Right hindlimb (tissue), 1 donor: Measurements from ENCODE around the gene KCNIP3.
"Not testable (repeated sequence)": the region's sequence is repeated elsewhere in the genome, so short reads cannot be mapped to it uniquely, and the experiment has no call there.

Experiments used
- DNase-seq: peaks from one replicate; pipeline ENCODE4 v3.0.0-alpha.2; 2018

Gene KCNIP3

DNA sequence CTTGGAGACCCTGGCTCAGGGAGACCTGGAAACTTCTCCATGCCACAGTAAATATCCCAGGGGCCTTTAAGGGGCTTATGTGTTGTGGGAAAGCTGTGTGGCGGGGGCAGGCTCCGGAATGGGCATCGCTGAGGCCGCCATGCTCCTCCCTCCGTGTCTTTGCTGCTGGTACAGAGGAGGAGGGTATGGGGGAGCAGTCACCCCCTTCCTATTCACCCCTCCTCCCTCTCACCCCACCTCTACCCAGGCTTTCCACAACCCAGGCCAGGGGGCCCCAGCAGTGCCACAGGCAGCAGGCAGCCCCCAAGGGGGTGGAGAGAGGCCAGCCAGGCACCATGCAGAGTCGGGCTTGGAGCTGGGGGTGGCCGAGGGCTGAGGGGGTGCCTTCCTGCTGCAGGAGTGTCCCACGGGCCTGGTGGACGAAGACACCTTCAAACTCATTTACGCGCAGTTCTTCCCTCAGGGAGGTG, 77.3 kb downstream of the KCNIP3 start:
- no peak for DNase-seq

DNA sequence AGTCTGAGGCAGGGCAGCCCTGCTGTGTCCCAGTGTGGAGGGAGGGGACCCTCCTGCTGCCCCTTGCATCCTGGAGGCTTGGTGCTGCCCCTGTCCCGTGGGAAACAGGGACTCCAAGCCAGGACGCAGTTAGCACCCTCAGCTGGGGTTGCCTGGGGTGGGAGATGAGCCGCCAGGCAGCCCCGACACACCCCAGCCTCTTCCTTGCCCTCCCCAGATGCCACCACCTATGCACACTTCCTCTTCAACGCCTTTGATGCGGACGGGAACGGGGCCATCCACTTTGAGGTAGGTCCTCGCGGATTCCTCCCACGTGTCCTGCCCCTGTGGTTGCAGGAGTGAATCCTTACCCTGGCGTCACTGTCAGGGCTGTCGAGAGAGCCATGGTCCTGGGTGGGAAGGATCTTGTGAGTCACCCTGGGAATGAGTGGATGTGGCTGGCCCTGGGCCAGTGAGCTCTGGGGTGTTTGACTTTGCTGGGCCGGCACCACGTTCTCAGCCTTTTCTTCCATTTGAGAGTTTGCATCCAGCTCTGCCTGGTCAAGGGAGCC, 77.8 kb downstream of the KCNIP3 start:
- DNase-seq: no peak

DNA sequence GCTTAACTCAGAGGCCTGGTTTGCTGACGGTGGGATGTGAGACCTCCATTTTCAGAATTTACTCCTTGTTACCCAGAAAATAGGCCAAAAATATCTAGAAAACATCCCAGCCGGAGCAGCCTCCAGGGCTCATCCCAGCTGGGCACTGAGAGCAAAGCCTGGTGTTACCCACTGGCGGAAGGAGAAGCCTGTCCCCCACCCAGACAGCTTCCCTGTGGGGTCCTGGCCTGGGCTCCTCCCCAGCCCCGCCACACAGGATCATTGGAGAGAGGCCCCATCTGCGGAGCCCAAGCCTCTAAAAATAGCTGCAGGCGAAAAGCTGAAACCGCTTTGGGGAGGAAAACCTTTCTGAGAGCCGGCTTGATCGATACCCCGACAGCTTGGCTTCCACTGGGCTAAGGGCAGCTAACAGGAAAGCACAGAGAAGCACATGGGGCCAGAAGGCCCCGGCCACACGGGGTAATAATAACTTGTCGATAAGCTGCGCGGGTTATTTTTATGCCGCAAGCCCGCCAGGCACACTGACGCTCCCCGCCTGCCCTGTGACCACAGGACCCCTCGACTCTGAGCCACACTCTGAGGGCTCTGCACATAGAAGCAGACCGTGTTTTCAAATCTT, 78.5 kb downstream of the KCNIP3 start:
- no peak for DNase-seq

DNA sequence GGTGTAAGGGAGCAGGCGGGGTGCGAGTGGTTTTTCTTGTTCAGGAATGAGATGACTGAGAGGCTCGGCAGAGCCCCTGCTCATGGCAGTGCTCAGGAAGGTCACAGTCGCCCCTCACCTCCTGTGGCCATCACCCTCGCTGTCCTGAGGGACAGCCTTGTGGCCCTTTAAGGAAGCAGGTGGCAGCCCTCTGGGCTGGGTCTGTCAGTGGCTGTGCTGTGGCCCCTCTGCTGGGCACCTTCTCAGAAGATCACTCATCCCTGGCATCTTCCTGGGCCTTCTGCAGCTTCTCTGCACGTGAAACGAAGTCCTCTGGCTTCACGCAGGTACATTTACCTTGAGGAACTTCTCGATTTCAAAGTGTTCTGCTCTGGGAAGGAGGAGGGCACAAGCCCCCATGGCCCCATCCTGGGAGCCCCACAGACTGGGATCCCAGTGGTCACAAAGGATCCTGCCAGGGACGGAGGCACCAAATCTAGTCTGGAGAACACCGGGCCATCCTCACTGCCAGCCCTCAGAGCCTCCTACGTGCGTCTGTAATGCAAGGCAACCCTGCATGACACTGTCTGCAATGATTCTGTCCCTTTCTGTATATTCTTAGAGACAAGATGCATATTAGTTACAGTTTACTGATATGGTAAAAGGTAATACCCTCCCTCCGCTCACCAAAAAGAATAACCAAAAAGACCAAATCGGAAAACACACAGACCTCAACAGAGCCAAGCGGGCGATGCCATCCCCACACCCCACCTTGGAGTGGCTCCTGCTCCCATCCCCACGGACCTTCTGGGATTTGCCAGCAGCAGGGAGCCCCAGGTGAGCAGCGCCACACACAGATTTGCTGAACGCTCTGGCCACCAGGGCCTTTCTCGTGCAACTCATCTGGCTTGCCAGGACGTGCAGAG, 79.4 kb downstream of the KCNIP3 start:
- no peak for DNase-seq

DNA sequence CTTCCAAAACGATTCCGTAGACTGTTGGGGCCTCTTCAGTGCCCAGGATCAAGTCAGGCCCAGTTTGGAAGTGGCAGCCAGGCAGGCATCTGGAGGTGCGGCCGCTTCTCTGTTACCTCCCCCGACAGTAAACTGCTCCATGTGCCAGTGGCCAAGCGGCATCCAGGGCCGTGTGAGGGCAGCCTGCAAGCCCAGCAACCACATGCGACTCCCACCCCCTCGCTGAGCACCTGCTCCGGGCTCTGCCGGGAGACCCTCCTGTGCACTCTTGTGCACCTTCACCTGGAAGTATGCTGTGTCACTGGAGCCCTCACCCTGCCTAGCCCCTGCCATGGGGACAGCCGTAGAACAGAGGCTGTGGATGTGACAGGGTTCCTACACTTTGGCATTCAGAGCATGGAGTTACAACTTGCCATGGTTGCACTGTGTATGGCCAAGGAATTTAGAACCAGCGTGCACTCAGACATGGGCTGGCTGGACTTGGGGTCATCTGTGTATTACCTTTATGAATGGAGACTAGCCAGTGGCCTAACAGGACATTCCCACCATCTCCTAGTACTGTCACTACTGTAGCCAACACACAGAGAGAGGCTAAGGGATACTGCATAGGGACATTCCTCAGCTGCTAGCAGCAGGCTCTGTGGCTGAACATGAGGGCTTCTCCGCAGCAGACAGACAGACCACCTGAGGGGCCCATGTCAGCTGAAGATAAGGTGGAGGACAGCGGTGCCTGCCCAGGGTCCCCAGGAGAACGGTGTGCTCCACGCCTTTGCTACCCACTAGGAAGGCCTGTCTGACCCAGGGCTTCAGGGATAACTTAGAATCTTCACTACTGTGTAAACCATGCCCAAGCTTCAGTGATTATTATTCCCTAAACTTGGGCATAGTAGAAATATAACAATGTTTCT, 80.3 kb downstream of the KCNIP3 start:
- no peak for DNase-seq

DNA sequence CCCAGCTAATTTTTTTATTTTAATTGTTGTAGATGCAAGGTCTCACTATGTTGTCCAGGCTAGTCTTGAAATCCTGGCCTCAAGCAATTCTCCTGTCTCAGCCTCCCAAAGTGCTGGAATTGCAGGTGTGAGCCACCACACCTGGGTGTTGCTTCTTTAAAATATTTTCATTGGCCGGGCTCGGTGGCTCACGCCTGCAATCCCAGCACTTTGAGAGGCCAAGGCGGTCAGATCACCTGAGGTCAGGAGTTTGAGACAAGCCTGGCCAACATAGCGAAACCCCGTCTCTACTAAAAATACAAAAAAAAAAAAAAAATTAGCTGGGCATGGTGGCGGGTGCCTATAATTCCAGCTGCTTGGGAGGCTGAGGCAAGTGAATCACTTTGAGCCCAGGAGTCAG, 81.1 kb downstream of the KCNIP3 start:
- not testable (repeated sequence) for DNase-seq

DNA sequence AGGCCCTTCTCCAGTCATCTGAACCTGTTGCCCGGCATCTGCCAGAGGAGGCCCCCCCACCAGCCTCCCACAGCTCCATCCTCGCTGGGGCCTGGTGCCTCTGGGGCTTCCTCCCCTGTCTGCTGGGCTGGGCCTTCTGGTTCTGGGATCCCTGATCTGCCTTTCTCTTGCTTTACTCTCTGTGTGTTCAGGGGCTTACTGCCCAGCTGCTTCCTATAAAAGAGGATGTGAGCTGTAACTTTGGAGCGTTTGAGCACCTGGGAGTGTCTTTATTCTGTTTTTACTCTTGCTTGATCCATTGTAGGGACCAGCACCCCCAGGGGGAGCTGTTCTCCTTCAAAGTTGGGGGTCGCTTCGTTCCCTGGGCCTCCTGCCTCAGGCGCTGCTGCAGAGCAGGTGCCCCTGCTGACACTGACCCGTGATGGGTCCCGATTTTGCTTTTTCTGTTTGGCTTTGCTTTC, 82.3 kb downstream of the KCNIP3 start:
- DNase-seq: no peak

DNA sequence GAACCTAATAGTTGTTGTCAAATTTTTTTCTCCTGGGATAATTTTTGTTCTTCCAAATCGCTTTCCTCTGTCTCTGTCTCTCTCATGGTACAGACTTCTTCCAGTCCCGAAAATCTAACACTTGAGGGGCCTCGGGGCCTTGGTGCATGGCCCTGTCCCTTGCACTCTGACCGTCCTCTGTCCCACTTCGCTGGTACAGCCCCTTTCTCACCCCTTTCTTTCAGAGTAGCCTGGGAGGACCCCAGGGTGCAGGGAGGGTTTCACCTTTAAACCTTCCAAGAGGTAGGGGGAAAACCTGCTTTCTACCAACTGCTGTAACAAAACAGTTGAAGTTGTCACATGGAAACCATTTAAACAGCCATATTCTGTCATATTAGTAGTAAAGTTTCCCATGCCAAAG, 83.1 kb downstream of the KCNIP3 start:
- no peak for DNase-seq

DNA sequence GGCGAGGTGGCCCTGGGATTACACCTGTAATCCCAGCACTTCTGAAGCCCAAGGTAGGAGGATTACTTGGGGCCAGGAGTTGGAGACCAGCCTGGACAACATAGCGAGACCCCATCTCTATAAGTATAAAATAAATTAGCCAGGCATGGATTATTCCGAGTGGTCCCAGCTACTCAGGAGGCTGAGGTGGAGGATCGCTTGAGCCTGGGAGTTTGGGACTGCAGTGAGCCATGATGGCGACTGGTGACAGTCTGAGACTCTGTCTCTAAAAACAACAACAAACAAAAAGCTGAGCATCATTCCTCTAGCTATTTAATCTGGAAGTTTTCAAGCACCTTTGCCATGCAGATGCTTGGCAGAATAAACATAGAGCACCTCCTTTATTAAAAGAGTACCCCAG, 83.6 kb downstream of the KCNIP3 start:
- DNase-seq: no peak

DNA sequence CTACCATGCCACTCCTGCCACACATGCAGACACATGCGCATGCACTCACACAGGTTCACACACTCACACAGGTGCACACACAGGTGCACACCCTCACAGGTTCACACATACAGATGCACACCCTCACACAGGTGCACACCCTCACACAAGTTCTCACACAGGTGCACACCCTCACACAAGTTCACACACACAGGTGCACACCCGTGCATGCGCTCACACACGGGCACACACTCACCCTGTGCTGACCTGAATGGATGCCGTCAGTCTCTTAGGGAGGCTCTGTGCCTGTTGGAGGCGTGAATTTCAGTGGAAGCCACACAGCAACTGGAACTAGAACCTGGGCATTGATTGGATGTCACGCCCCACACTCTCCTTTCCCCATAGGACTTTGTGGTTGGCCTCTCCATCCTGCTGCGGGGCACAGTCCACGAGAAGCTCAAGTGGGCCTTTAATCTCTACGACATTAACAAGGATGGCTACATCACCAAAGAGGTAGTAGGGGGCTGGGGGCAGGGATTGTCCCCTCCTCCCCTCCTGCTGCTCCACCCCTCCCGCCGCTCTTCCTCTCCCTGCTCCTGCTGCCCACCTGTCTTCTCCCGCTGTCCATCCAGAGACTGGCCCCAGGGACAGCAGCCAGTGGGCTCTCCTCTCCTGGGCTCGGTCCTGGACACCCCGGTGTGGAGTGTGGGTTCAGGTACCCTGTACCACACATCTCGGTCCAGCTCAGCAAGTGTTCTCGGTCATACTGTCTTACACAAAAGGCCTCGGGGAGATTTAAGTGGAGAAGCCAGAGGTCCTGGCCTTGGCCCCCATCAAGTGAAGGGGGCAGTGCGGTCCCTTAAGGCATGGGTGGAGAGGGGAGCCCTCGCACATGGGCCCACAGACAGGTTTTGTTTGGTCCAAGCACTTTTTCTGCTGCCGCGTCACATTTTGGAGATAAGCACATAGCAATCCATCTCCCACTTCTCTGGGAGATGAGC, 84.4 kb downstream of the KCNIP3 start:
- no peak for DNase-seq

DNA sequence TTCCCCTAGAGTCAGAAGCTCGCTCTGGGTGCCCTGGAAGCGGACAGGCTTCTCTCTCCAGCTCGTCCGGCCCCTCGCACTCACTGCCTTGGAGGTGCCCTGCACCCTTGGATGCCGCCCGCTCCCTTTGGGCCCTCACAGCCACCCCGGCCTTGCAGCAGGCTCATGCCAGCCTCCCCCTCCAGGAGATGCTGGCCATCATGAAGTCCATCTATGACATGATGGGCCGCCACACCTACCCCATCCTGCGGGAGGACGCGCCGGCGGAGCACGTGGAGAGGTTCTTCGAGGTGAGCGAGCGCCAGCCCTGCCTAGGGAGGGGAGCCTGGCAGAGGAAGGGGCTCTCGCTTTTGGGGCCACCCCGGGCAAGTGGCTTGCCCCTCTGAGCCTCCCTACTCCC, 85.0 kb downstream of the KCNIP3 start:
- DNase-seq: no peak

DNA sequence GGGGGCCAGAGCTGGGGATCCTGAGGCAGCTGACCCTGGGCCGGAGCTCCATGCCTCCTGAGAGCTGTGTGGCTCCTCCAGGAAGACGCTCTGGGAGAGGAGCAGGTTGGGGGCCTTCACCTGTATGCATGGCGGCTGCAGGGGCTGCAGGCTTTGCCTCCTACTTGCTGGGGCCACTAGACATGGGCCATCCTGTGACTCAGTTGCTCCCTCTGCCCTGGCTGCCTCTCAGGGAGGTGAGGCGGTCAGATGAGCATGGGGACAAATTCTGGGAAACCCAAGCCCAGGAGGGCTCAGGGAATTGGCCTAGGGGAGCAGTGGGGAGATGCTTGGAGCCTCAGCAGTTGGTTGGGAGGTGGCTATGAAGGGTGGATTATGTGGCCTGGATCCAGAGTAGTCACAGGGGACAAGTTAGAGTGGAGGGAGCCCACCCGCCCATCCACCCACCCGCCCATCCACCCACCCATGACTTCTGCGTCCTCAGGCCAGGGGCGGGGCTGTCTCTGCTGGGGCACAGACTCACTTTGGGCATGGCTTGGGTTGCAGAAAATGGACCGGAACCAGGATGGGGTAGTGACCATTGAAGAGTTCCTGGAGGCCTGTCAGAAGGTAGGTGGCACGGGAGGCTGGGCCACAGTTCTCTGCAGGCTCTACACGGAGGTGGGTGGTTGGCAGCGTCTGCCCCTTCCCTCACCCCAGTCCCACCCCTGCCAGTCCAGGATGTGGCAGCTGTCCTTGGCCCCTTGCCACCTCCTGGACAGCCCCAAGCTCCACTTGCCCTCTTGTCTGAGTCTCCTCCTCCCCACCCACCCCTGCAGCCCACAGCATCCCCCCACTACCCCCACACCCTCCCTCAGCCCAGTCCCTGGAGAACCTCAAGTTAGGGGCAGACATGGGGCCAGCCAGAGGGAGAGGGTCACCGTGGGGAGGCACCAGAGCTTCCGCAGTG, 85.8 kb downstream of the KCNIP3 start:
- no peak for DNase-seq

DNA sequence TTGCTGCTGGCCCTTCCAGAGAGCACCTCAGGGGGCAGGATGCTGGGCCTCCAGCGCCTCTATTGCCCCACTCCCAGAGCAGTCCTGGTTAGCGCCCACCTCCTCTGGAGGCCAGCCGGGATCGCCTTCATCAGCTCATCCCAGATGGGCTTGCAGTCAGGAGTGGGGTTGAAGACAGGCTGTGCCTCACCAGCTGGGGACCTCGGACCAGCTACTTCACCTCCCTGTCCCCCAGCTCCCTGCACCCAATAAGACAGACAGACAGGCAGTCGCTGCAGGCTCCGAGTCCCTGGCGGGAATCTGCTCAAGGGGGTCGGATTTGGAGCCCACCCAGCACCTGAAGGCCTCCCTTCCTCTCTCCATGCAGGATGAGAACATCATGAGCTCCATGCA, 86.5 kb downstream of the KCNIP3 start:
- DNase-seq: no peak

DNA sequence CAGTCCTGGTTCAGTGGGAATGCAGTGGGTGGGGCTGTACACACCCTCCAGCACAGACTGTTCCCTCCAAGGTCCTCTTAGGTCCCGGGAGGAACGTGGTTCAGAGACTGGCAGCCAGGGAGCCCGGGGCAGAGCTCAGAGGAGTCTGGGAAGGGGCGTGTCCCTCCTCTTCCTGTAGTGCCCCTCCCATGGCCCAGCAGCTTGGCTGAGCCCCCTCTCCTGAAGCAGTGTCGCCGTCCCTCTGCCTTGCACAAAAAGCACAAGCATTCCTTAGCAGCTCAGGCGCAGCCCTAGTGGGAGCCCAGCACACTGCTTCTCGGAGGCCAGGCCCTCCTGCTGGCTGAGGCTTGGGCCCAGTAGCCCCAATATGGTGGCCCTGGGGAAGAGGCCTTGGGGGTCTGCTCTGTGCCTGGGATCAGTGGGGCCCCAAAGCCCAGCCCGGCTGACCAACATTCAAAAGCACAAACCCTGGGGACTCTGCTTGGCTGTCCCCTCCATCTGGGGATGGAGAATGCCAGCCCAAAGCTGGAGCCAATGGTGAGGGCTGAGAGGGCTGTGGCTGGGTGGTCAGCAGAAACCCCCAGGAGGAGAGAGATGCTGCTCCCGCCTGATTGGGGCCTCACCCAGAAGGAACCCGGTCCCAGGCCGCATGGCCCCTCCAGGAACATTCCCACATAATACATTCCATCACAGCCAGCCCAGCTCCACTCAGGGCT, 87.9 kb downstream of the KCNIP3 start:
- DNase-seq: no peak

DNA sequence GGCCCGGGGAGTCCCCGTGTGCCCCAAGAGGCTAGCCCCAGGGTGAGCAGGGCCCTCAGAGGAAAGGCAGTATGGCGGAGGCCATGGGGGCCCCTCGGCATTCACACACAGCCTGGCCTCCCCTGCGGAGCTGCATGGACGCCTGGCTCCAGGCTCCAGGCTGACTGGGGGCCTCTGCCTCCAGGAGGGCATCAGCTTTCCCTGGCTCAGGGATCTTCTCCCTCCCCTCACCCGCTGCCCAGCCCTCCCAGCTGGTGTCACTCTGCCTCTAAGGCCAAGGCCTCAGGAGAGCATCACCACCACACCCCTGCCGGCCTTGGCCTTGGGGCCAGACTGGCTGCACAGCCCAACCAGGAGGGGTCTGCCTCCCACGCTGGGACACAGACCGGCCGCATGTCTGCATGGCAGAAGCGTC, 88.4 kb downstream of the KCNIP3 start:
- no peak for DNase-seq

DNA sequence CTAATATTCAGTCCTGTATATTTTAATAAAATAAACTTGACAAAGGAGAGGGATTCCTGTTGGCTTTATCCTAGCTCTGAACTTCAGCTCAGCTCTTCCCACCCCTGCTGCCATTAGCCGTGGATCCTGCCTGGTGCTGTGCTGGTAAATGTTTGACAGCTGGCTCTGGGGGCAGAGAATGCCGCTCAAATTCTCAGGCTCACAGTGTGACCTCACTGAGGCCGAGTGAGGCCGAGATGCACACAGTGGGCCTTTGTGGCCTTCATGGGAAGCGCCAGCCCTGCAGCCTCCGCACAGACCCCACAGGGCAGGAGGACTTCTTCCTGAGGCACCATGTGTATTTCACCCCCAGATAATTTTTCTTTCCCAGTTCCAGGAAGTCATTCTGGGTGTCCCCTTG, 88.9 kb downstream of the KCNIP3 start:
- DNase-seq: no peak

DNA sequence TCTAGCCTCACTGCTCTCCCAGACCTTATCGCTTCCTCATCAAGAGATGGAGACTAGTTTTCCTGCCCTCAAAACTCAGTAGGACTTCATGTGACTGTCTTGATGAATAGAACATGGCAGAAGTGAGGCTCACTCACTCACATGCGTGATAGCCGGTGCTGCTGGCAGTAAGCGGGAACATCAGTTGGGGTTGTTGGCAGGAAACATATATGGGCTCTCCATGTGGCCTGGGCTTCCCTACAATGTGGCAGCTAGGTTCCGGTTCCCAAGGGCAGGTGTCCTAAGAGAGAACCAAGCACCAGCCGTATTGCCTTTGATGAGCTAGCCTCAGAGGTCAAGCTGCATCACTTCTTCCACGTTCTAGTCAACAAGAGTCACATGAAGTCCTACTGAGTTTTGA, 90.2 kb downstream of the KCNIP3 start:
- no peak for DNase-seq

DNA sequence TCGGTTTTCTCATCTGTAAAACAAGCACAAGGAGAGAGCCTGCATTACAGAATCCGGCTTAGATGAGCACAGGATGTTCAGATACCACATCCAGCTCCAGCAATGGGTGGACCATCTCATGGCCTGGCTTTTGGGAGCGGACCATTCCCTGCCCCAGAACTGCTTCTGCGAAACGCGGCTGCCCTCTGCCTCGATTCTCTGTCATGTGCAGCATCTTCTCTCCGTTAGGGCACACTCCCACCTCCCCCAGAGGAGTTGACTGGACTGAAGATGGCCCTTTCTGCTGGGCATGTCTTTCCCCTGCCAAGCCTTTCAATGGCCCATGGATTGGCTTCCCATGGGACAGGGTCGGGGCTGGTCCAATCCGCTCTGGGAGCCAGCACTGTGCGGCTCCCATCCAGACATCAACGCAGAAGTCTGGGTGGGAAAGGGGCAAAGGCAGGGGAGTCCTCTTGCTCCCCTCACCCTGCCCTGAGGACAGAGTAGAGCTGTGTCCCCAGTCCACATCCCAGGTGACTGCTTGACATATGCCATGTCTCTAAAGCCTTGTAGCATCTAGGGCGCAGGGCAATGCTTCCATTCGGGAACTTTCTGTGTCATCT, 91.0 kb downstream of the KCNIP3 start:
- DNase-seq: no peak

DNA sequence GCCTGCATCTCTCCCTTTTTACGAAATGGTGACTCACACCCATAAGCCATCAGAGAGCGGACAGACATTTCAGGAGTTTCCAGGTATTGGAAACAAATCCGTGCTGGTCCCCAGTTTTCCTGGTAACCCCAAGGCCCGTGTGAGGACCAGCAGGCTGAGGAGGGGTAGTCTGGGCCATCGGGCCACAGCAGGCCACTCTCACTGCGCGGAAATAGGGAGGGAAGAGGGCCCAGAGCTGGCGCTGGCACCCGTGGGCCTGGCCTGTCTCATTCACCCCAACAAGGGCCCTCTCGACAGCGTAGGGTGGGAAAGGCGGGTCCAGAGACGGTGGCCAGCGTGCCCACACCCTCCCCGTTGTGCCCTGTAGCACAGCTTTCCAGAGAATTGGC, 91.7 kb downstream of the KCNIP3 start:
- DNase-seq: no peak
